GM12878 (cell line): Measurements from ENCODE around the gene BRAF. TPM values are rescaled to one million over a fixed set of nuclear protein-coding genes. Genes with fewer than 3 reads are reported as not detected.

Experiments used
- ATAC-seq: fragments of 200-7000 bp; cut with Tn5 transposase; 3 replicates; pipeline ENCODE4 v1.9.1; 2020; ENCODE audit warnings: mild to moderate bottlenecking, moderate library complexity
- BruUV-seq: library from RNA; stranded (reverse); fragments of 400-500 nt; replicated peaks from 2 replicates; lab custom pipeline; 2021; lab: Mats Ljungman, UMichigan
- CTCF ChIA-PET: fragments of 300-600 bp; sonication (Branson Sonifier 250); formaldehyde crosslinking; extraction: SDS; loops from one replicate; lab custom pipeline; 2021; ENCODE audit warnings: inconsistent platforms; lab: Yijun Ruan, JAX
- POLR2A ChIA-PET: fragments of 350-600 bp; formaldehyde crosslinking; extraction: SDS; loops from one replicate; lab custom pipeline; 2021; ENCODE audit warnings: inconsistent platforms; lab: Charles Lee
- RAD21 ChIA-PET: fragments of 300-600 bp; sonication (Branson Sonifier 250); formaldehyde crosslinking; loops from one replicate; lab custom pipeline; 2023; ENCODE audit warnings: antibody characterized with exemption; ENCODE audit not compliant: unreplicated experiment; lab: Charles Lee
- SMC1A ChIA-PET: fragments of 300-600 bp; sonication (Branson Sonifier 250); formaldehyde crosslinking; loops from one replicate; lab custom pipeline; 2023; ENCODE audit not compliant: unreplicated experiment, uncharacterized antibody; lab: Charles Lee
- DNase-seq: peaks from one replicate; pipeline ENCODE4 v3.0.0-alpha.2; 2011; ENCODE audit warnings: low read depth, low spot score
- FAIRE-seq: peaks from 3 replicates; lab custom pipeline; 2011; peaks lifted over from hg19 to GRCh38; lab: Jason Lieb, UNC
- H2AFZ ChIP-seq: 2 replicates; pipeline ENCODE4 v1.6.0; 2011; ENCODE audit warnings: low read depth, low read length, control low read depth; ENCODE audit not compliant: control insufficient read depth
- H3K27ac ChIP-seq: 2 replicates; pipeline ENCODE4 v1.5.1; 2011; ENCODE audit warnings: control low read depth; ENCODE audit not compliant: control insufficient read depth, insufficient read depth
- H3K27me3 ChIP-seq, 2 experiments: replicated peaks in 1 of 2; 2 replicates each; pipeline versions ENCODE4 v1.6.0 to v1.6.1; 2011; ENCODE audit warnings: low read length in 1 of 2; ENCODE audit not compliant: control insufficient read depth in 2 of 2, insufficient read depth in 2 of 2
- H3K36me3 ChIP-seq, 2 experiments: 2 replicates each; pipeline ENCODE4 v1.5.1; 2011; ENCODE audit warnings: low read length in 1 of 2; ENCODE audit not compliant: control insufficient read depth in 2 of 2, insufficient read depth in 2 of 2
- H3K4me1 ChIP-seq: 2 replicates; pipeline ENCODE4 v1.6.1; 2011; ENCODE audit warnings: mild to moderate bottlenecking, low read length, moderate library complexity, mixed read lengths; ENCODE audit not compliant: control insufficient read depth, insufficient read depth
- H3K4me2 ChIP-seq: 2 replicates; pipeline ENCODE4 v1.6.0; 2011; ENCODE audit warnings: control low read depth; ENCODE audit not compliant: control insufficient read depth, insufficient read depth
- H3K4me3 ChIP-seq: fragments of 200-600 bp; sonication (generic); 2 replicates; pipeline ENCODE4 v1.5.1; 2016
- H3K79me2 ChIP-seq: 2 replicates; pipeline ENCODE4 v1.6.0; 2011; ENCODE audit warnings: low read length; ENCODE audit not compliant: control insufficient read depth, insufficient read depth
- H3K9ac ChIP-seq: 2 replicates; pipeline ENCODE4 v1.8.0; 2011; ENCODE audit warnings: low read length, control low read depth, mixed read lengths; ENCODE audit not compliant: control insufficient read depth, insufficient read depth
- H3K9me3 ChIP-seq: replicated peaks from 3 replicates; pipeline ENCODE4 v1.5.1; 2011; ENCODE audit warnings: mild to moderate bottlenecking, low read length; ENCODE audit not compliant: control insufficient read depth, insufficient read depth
- H4K20me1 ChIP-seq: 2 replicates; pipeline ENCODE4 v1.6.0; 2011; ENCODE audit not compliant: control insufficient read depth, insufficient read depth
- CEBPB ChIP-seq, 2 experiments: fragments of 150-350 bp in 1 of 2; IDR thresholded peaks; 2 replicates each; pipeline ENCODE4 v1.6.1; 2012 to 2014; ENCODE audit warnings: low read depth in 2 of 2, low read length in 2 of 2, borderline replicate concordance in 1 of 2, inconsistent platforms in 1 of 2
- EED ChIP-seq: sonication (generic); IDR thresholded peaks from 2 replicates; pipeline ENCODE4 v1.6.1; 2016; ENCODE audit warnings: antibody characterized with exemption, low read depth
- EGR1 ChIP-seq, 2 experiments: IDR thresholded peaks; 1 replicate in 1 of 2; 2 replicates in 1 of 2; pipeline ENCODE4 v1.6.1; 2011 to 2012; ENCODE audit warnings: low read depth in 2 of 2, low read length in 2 of 2, borderline replicate concordance in 1 of 2, mild to moderate bottlenecking in 1 of 2, moderate library complexity in 1 of 2
- ESRRA ChIP-seq: IDR thresholded peaks from 2 replicates; pipeline ENCODE4 v1.6.1; 2012; ENCODE audit warnings: mild to moderate bottlenecking, low read length, improper control_type of control experiment
- ETV6 ChIP-seq, 2 experiments: fragments of 450-650 bp in 1 of 2; IDR thresholded peaks in 1 of 2; conservative IDR thresholded peaks in 1 of 2; 2 replicates each; pipeline ENCODE4 v1.6.1; 2014; ENCODE audit warnings: antibody characterized with exemption in 1 of 2, borderline replicate concordance in 1 of 2, low read depth in 1 of 2, mild to moderate bottlenecking in 1 of 2, moderate library complexity in 1 of 2
- HCFC1 ChIP-seq: fragments of 150-350 bp; IDR thresholded peaks from 2 replicates; pipeline ENCODE4 v1.6.1; 2014; ENCODE audit warnings: low read length
- HDGF ChIP-seq: fragments of 450-650 bp; IDR thresholded peaks from 2 replicates; pipeline ENCODE4 v1.6.1; 2016; ENCODE audit warnings: antibody characterized with exemption
- RAD51 ChIP-seq: fragments of 450-650 bp; IDR thresholded peaks from 2 replicates; pipeline ENCODE4 v1.6.1; 2016; ENCODE audit warnings: moderate library complexity, mild to moderate bottlenecking, inconsistent platforms
- ZNF274 ChIP-seq: IDR thresholded peaks from one replicate; pipeline ENCODE4 v1.8.0; 2011; ENCODE audit not compliant: insufficient read length, insufficient read depth
- WGBS: methylation state at CpG from one replicate; pipeline ENCODE4 v1.1.6; 2016; ENCODE audit warnings: low lambda C conversion rate; ENCODE audit not compliant: insufficient replicate concordance, insufficient coverage; ENCODE audit errors: missing lambda C conversion rate; 5-methylcytosine and 5-hydroxymethylcytosine counted together
- in situ Hi-C: fragments of 300-500 bp; cut with MboI; formaldehyde crosslinking; loops from 9 replicates; pipeline ENCODE4 v1.14.3; 2018; ENCODE audit warnings: mixed read lengths
- intact Hi-C: fragments of 100-400 bp; cut with micrococcal nuclease; formaldehyde crosslinking; loops from one replicate; pipeline ENCODE4 v1.14.2; 2022; ENCODE audit not compliant: unreplicated experiment
- polyA plus RNA-seq, 11 experiments: library from polyadenylated mRNA; depleted of rRNA in 4 of 11; unstranded in 6 of 11; stranded (reverse) in 5 of 11; fragments of >200 nt; fragmentation: Nextera tagmentation in 4 of 11; fragmentation: Illumina TruSeq in 1 of 11; extraction: Ambion mirVana in 4 of 11; extraction: Trizol in 1 of 11; gene quantifications; 1 replicate in 1 of 11; 2 replicates in 10 of 11; pipeline versions ENCODE4 v1.2.1 to v1.2.3, GENCODE V29; 2011 to 2016; ENCODE audit warnings: inconsistent platforms in 2 of 11, missing spikeins in 2 of 11, low read depth in 1 of 11
- total RNA-seq, 4 experiments: library from RNA; depleted of rRNA in 3 of 4; stranded (reverse); fragments of >200 nt in 3 of 4; fragmentation: Illumina TruSeq in 1 of 4; extraction: Trizol in 1 of 4; gene quantifications; 2 replicates each; pipeline versions ENCODE4 v1.2.1 to v1.2.3, GENCODE V29; 2013 to 2021
- TF ChIP-seq, protein P1 (sequence below): IDR thresholded peaks from 2 replicates; pipeline ENCODE4 v1.6.1; 2012; ENCODE audit warnings: low read length, inconsistent platforms
- TF ChIP-seq, protein P2 (sequence below): IDR thresholded peaks from 2 replicates; pipeline ENCODE4 v1.6.1; 2011; ENCODE audit warnings: borderline replicate concordance, low read depth, mild to moderate bottlenecking, moderate library complexity, mixed read lengths, low read length; ENCODE audit not compliant: insufficient read depth; ENCODE audit errors: extremely low read length

BRAF gene
- total and polyA plus RNA-seq, 10 of the 15 experiments (the other 5 are each of a cell fraction or from before 2014, with no cell fraction given) = 2.6 to 31.0 (median 10.6) TPM

DNA sequence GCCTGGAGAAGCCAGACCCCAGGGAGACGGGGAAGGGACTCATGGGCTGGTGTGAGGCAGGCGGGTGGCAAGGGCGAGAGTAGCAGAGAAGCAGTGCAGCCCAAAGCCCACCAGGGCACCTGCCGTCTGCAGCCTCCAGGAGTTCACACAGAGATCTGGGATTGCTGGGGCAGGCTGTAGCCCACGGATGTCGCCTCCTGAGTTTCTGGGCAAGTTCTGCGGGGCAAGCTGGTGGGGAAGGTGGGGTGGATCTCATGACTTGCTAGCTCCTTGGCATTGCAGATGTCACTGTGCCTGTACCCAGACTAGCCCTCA lies 246.0 kb downstream of the BRAF start:
- 0 out of 4 replicates have a peak, but pooled peaks cover 0 to 3% of the 10 kb centered on the region in 2 experiments for H3K36me3 ChIP-seq
- no peak overlapping the region for H3K4me3 ChIP-seq
- no peak for FAIRE-seq
- no peaks in the 10 kb centered on the region for H3K9me3 ChIP-seq
- peaks cover 28% of the 10 kb centered on the region for H3K4me1 ChIP-seq
- ChIA-PET CTCF (no interaction called here), RAD21 (no interaction called here), POLR2A (no interaction called here), SMC1A (no interaction called here)
- in situ Hi-C loops (loop anchor here (10.0 kb wide), 1 partner anchor 336 kb away; the partner anchor contains the start of gene MRPS33), intact Hi-C loops (loop anchor here (5.0 kb wide), 1 partner anchor 244 kb away; the partner anchor contains the start of gene BRAF)
- no peak overlapping the region for H2AFZ ChIP-seq
- no peaks in the 10 kb centered on the region for H4K20me1 ChIP-seq
- no peak for TF ChIP-seq EED
- no peak for TF ChIP-seq ESRRA
- no peak for TF ChIP-seq ZNF274
- TF ChIP-seq EGR1 (IDR thresholded peaks at IDR 0.05; ENCODE audit: borderline replicate concordance in 1 of 2, low read depth in 2 of 2, low read length in 2 of 2) = no peak
- BruUV-seq = no TSS peak
- H3K9ac ChIP-seq = no peak overlapping the region
- H3K4me2 ChIP-seq = no peak overlapping the region
- WGBS = 99% methylated on average over 7 of the region's 7 CpGs
- no peaks in the 10 kb centered on the region for H3K27me3 ChIP-seq
- no peak overlapping the region for H3K27ac ChIP-seq
- ATAC-seq = no peak
- DNase-seq = no peak
- no peaks in the 10 kb centered on the region for H3K79me2 ChIP-seq

DNA sequence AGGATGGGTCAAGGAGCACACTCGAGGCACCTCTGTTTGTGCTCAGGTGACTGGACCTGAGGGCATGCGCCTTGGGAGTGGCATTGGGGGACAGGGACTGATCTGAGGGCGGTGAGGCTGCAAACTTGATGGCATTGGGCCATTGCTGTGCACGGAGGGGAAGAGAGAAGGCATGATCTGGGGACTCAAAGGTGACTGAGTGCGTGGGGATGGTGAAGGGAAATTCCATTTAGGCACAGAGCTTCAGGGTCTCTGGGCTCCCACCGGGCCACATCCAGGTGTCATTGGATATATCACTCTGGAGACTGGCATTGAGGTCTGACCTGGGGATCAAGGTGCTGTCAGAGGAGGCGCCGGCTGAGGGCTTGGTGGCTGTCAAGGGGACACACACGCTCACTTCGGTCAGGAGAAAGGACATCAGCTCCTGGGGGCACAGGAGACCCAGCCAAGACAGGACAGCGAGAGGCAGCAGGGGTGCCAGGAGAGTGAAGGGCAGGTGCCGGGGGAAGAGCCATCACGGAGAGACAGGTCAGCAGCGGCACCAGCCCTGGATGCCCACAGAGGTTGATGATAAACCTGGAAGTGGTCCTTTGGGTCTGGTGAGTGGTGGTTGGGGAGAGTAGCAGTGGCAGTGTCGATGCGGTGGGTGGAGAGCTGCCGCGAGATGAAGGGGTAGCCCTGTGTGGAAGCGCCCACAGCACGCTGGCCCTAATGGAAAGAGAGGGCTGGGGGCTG lies 246.5 kb downstream of the BRAF start:
- no peaks in the 10 kb centered on the region for H3K27me3 ChIP-seq
- ChIA-PET CTCF (interaction anchor here (0.6 to 5.6 kb wide), 4 partner anchors 14 to 1296 kb away, joined by 3 to 88 read pairs (median 14); partner anchors contain the start of gene MRPS33), SMC1A (interaction anchor here (1.3 to 4.4 kb wide), 3 partner anchors 8 to 335 kb away, joined by 3 to 57 read pairs (median 6); partner anchors contain the start of gene MRPS33), POLR2A (no interaction called here), RAD21 (no interaction called here)
- H4K20me1 ChIP-seq = no peaks in the 10 kb centered on the region
- no peak overlapping the region for H3K4me2 ChIP-seq
- H3K4me1 ChIP-seq = peaks cover 34% of the 10 kb centered on the region
- intact Hi-C loops (loop anchor here (5.0 kb wide), 1 partner anchor 244 kb away; the partner anchor contains the start of gene BRAF), in situ Hi-C loops (loop anchor here (10.0 kb wide), 1 partner anchor 337 kb away; the partner anchor contains the start of gene MRPS33)
- no TSS peak for BruUV-seq
- no peak overlapping the region for H3K9ac ChIP-seq
- H3K9me3 ChIP-seq = no peaks in the 10 kb centered on the region
- no peak overlapping the region for H2AFZ ChIP-seq
- 0 out of 4 replicates have a peak, but pooled peaks cover 0 to 3% of the 10 kb centered on the region in 2 experiments for H3K36me3 ChIP-seq
- no peak overlapping the region for H3K27ac ChIP-seq
- WGBS = 95% methylated on average over 20 of the region's 20 CpGs
- DNase-seq = no peak
- FAIRE-seq = no peak
- H3K4me3 ChIP-seq = no peak overlapping the region
- H3K79me2 ChIP-seq = no peaks in the 10 kb centered on the region; the same call in 1 of the 2 replicates
- no peak for ATAC-seq
- TF ChIP-seq ESRRA = no peak
- no peak for TF ChIP-seq ETV6 (conservative IDR thresholded peaks at IDR 0.05 in 1 of 2, IDR thresholded peaks at IDR 0.05 in 1 of 2; ENCODE audit: borderline replicate concordance in 1 of 2, low read depth in 1 of 2)
- TF ChIP-seq, protein P1, sequence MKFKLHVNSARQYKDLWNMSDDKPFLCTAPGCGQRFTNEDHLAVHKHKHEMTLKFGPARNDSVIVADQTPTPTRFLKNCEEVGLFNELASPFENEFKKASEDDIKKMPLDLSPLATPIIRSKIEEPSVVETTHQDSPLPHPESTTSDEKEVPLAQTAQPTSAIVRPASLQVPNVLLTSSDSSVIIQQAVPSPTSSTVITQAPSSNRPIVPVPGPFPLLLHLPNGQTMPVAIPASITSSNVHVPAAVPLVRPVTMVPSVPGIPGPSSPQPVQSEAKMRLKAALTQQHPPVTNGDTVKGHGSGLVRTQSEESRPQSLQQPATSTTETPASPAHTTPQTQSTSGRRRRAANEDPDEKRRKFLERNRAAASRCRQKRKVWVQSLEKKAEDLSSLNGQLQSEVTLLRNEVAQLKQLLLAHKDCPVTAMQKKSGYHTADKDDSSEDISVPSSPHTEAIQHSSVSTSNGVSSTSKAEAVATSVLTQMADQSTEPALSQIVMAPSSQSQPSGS = no peak
- TF ChIP-seq, protein P2, sequence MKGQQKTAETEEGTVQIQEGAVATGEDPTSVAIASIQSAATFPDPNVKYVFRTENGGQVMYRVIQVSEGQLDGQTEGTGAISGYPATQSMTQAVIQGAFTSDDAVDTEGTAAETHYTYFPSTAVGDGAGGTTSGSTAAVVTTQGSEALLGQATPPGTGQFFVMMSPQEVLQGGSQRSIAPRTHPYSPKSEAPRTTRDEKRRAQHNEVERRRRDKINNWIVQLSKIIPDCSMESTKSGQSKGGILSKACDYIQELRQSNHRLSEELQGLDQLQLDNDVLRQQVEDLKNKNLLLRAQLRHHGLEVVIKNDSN = no peak
- no peak for TF ChIP-seq HDGF
- no peak for TF ChIP-seq RAD51
- TF ChIP-seq HCFC1 = no peak
- no peak for TF ChIP-seq CEBPB (IDR thresholded peaks at IDR 0.05; ENCODE audit: borderline replicate concordance in 1 of 2, low read depth in 2 of 2, low read length in 2 of 2)
